Mesenchymal stem cell (in vitro differentiated cells and primary cell): ENCODE results near the gene ZXDC.

ENCODE experiments used
- DNase-seq: peaks from one replicate; pipeline ENCODE4 v3.0.0-alpha.2; 2013
- H2AFZ ChIP-seq: one replicate; pipeline ENCODE4 v1.6.1; 2013; ENCODE audit warnings: low read depth, mild to moderate bottlenecking, control low read depth, inconsistent platforms, low read length, moderate library complexity
- H2AK5ac ChIP-seq: 2 replicates; pipeline ENCODE4 v1.6.1; 2013; ENCODE audit warnings: low read length, moderate library complexity, mild to moderate bottlenecking, inconsistent platforms; ENCODE audit not compliant: severe bottlenecking
- H2BK120ac ChIP-seq: one replicate; pipeline ENCODE4 v1.6.1; 2013; ENCODE audit warnings: low read depth, mild to moderate bottlenecking, inconsistent platforms, low read length, moderate library complexity
- H2BK12ac ChIP-seq, 2 experiments: one replicate each; pipeline ENCODE4 v1.6.1; 2013; ENCODE audit warnings: inconsistent platforms in 2 of 2, low read length in 2 of 2, mild to moderate bottlenecking in 2 of 2, moderate library complexity in 2 of 2, control low read depth in 1 of 2
- H2BK15ac ChIP-seq: one replicate; pipeline ENCODE4 v1.6.1; 2013; ENCODE audit warnings: mild to moderate bottlenecking, low read depth, inconsistent platforms; ENCODE audit not compliant: poor library complexity, severe bottlenecking
- H2BK5ac ChIP-seq: 2 replicates; pipeline ENCODE4 v1.6.1; 2013; ENCODE audit warnings: low read depth, mild to moderate bottlenecking, low read length, control low read depth, inconsistent platforms; ENCODE audit not compliant: poor library complexity, severe bottlenecking
- H3K14ac ChIP-seq, 2 experiments: one replicate each; pipeline ENCODE4 v1.6.1; 2013; ENCODE audit warnings: inconsistent platforms in 2 of 2, low read length in 2 of 2, control low read depth in 1 of 2, mild to moderate bottlenecking in 1 of 2, moderate library complexity in 1 of 2
- H3K18ac ChIP-seq, 2 experiments: one replicate each; pipeline ENCODE4 v1.6.1; 2013; ENCODE audit warnings: inconsistent platforms in 2 of 2, low read length in 2 of 2, control low read depth in 1 of 2, low read depth in 1 of 2, mild to moderate bottlenecking in 1 of 2
- H3K23ac ChIP-seq, 2 experiments: one replicate each; pipeline ENCODE4 v1.6.1; 2013; ENCODE audit warnings: inconsistent platforms in 2 of 2, low read length in 2 of 2, mild to moderate bottlenecking in 2 of 2, moderate library complexity in 2 of 2, control low read depth in 1 of 2
- H3K27ac ChIP-seq: 2 replicates; pipeline ENCODE4 v1.5.1; 2013; ENCODE audit warnings: mild to moderate bottlenecking, moderate library complexity, low read length, control low read depth, inconsistent platforms; ENCODE audit not compliant: poor library complexity, severe bottlenecking
- H3K27me3 ChIP-seq, 2 experiments: 2 replicates each; pipeline versions ENCODE4 v1.6.1 to v1.7.0; 2013; ENCODE audit warnings: low read length in 2 of 2, mild to moderate bottlenecking in 2 of 2, moderate library complexity in 2 of 2, control low read depth in 1 of 2, inconsistent platforms in 1 of 2; ENCODE audit not compliant: control insufficient read depth in 1 of 2, insufficient read depth in 1 of 2
- H3K36me3 ChIP-seq, 2 experiments: 2 replicates each; pipeline versions ENCODE4 v1.6.1 to v1.7.0; 2013; ENCODE audit warnings: low read length in 2 of 2, control low read depth in 1 of 2, inconsistent platforms in 1 of 2, low read depth in 1 of 2, mild to moderate bottlenecking in 1 of 2; ENCODE audit not compliant: insufficient read depth in 2 of 2, control insufficient read depth in 1 of 2
- H3K4ac ChIP-seq, 2 experiments: one replicate each; pipeline ENCODE4 v1.6.1; 2013; ENCODE audit warnings: inconsistent platforms in 2 of 2, low read length in 2 of 2, mild to moderate bottlenecking in 2 of 2, moderate library complexity in 2 of 2, control low read depth in 1 of 2, low read depth in 1 of 2
- H3K4me1 ChIP-seq: 2 replicates; pipeline ENCODE4 v1.6.1; 2013; ENCODE audit warnings: low read depth, low read length, control low read depth; ENCODE audit not compliant: control insufficient read depth, insufficient read depth
- H3K4me2 ChIP-seq: 2 replicates; pipeline ENCODE4 v1.6.1; 2013; ENCODE audit warnings: low read length, mild to moderate bottlenecking, inconsistent platforms; ENCODE audit not compliant: poor library complexity, severe bottlenecking
- H3K4me3 ChIP-seq, 2 experiments: 2 replicates each; pipeline versions ENCODE4 v1.5.1 to v1.7.0; 2013; ENCODE audit warnings: low read length in 2 of 2, mild to moderate bottlenecking in 2 of 2, control low read depth in 1 of 2, low read depth in 1 of 2; ENCODE audit not compliant: insufficient read depth in 1 of 2
- H3K79me1 ChIP-seq: replicated peaks from 2 replicates; pipeline ENCODE4 v1.6.1; 2013; ENCODE audit warnings: mild to moderate bottlenecking, control low read depth, low read length, inconsistent platforms; ENCODE audit not compliant: poor library complexity, severe bottlenecking
- H3K9ac ChIP-seq: 2 replicates; pipeline ENCODE4 v1.7.0; 2013; ENCODE audit warnings: mild to moderate bottlenecking, low read length, moderate library complexity
- H3K9me3 ChIP-seq: 2 replicates; pipeline ENCODE4 v1.7.0; 2013; ENCODE audit warnings: mild to moderate bottlenecking, low read length; ENCODE audit not compliant: control insufficient read depth
- H4K8ac ChIP-seq: one replicate; pipeline ENCODE4 v1.6.1; 2013; ENCODE audit warnings: inconsistent platforms, mild to moderate bottlenecking, low read length, moderate library complexity
- H4K91ac ChIP-seq: one replicate; pipeline ENCODE4 v1.6.1; 2013; ENCODE audit warnings: mild to moderate bottlenecking, low read length, inconsistent platforms
- WGBS: methylation state at CpG from one replicate; pipeline ENCODE4 v1.1.7; 2013; ENCODE audit warnings: mixed read lengths; 5-methylcytosine and 5-hydroxymethylcytosine counted together

Gene ZXDC

DNA sequence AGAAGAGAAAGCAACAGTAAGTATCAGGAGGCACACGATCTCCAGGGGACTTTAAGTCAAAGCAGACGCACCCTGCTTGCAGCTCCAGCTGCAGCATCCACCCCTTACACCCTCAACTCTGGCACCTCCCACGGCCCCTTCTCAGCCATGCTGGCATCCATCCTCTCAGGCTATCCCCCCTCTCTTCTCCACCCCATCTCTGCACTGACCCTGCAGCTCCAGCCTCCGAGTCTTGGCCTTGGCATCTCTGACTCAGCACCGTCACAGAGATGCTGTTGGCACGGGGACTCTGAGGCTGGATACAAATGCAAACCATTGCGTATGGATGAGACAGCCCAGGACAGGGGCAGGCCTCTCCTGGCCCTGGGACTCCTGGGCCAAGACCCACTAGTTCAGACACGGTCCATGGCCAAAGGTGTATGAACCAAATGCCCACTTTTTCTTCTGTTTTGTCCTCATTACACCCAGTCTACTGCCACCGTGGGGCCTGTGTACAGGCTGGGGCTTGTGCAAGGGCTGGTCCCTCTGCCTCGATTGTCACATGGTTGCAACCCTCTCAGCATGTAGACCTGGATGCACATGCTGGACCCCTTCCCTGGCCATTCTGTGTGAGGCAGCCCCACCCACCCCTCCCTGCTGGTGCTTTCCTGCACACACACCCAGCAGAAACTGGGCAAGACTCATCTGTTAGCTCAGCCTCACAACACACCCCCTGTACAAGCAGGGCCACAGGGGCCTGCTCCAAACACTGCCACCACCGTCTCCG is 18.7 kb upstream of the ZXDC start:
- Histone ChIP-seq H3K14ac (no peak overlapping the region), H4K8ac (no peak overlapping the region), H3K23ac (no peak overlapping the region), H3K79me1 (no peaks in the 10 kb centered on the region), H3K9ac (no peak overlapping the region), H3K18ac (no peak overlapping the region), H2BK12ac (no peak overlapping the region), H3K27me3 (peaks cover 11 to 29% of the 10 kb centered on the region in 2 experiments), H3K9me3 (no peaks in the 10 kb centered on the region), H2BK15ac (no peak overlapping the region), H2BK5ac (no peak overlapping the region), H4K91ac (no peak overlapping the region), H3K4ac (no peak overlapping the region), H2AK5ac (no peak overlapping the region), H3K4me2 (no peak overlapping the region), H3K4me1 (peaks cover 2% of the 10 kb centered on the region), H2AFZ (no peak overlapping the region), H3K36me3 (no peaks in the 10 kb centered on the region), H2BK120ac (no peak overlapping the region), H3K4me3 (no peak overlapping the region), H3K27ac (no peak overlapping the region)
- WGBS = 81% methylated on average over 12 of the region's 12 CpGs
- no peak for DNase-seq

DNA sequence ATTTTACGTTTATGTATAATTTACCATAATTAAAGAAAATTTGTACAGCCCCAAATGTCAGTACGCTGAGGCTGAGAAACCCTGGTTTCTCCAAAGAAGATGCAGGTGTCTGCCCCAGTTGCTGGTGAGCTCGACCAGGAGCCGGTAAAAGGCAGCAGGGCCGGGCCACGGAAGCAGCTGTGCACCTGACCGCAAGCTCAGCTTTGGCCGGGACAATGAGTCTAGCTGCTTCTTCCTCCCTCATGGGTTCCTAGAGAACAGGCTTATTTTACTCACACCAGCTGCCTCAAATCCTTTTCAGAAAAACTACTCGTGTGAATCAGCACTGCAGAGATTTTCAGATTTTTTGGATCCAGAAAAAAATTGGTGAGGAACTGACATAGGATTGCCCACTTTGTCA is 18.0 kb upstream of the ZXDC start:
- Histone ChIP-seq H4K91ac (no peak overlapping the region), H2AK5ac (no peak overlapping the region), H3K79me1 (no peaks in the 10 kb centered on the region), H2BK15ac (no peak overlapping the region), H3K9ac (no peak overlapping the region), H2BK5ac (no peak overlapping the region), H3K14ac (no peak overlapping the region), H3K27ac (no peak overlapping the region), H2BK12ac (no peak overlapping the region), H3K4me1 (peaks cover 2% of the 10 kb centered on the region), H3K23ac (no peak overlapping the region), H3K4me3 (no peak overlapping the region), H3K9me3 (no peaks in the 10 kb centered on the region), H3K36me3 (no peaks in the 10 kb centered on the region), H3K18ac (no peak overlapping the region), H3K27me3 (peaks cover 17 to 33% of the 10 kb centered on the region in 2 experiments), H3K4me2 (no peak overlapping the region), H2AFZ (no peak overlapping the region), H3K4ac (no peak overlapping the region), H4K8ac (no peak overlapping the region), H2BK120ac (no peak overlapping the region)
- no peak for DNase-seq
- 97% methylated on average over 7 of the region's 9 CpGs for WGBS

DNA sequence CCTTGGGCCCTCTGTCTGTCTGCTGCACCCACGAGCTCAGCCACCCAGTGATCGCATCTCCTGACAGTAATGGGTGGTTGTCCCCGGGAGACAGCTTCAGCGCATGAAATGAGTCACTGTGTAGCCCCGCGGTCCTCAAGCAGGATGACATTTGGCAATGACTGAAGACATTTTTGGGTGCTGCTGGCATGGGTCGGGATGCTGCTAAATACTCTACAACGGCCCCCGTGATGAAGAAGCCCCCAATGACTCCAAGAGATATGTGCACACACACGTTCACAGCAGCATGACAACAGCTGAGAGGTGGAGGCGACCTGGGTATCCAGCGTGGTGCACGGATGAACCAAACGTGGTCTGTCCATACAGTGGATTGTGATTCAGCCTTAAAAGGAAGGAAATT is 17.4 kb upstream of the ZXDC start:
- H3K4ac ChIP-seq = no peak overlapping the region
- H4K91ac ChIP-seq = no peak overlapping the region
- no peak overlapping the region for H2BK5ac ChIP-seq
- H3K79me1 ChIP-seq = no peaks in the 10 kb centered on the region
- no peak overlapping the region for H3K9ac ChIP-seq
- no peak overlapping the region for H4K8ac ChIP-seq
- no peak overlapping the region for H2BK15ac ChIP-seq
- no peaks in the 10 kb centered on the region for H3K36me3 ChIP-seq
- H2BK120ac ChIP-seq = no peak overlapping the region
- H3K14ac ChIP-seq = no peak overlapping the region
- no peak overlapping the region for H3K18ac ChIP-seq
- no peak overlapping the region for H3K4me3 ChIP-seq
- no peak overlapping the region for H3K23ac ChIP-seq
- H2AFZ ChIP-seq = no peak overlapping the region
- no peak overlapping the region for H2BK12ac ChIP-seq
- no peak for DNase-seq
- H3K27me3 ChIP-seq = peaks cover 20 to 40% of the 10 kb centered on the region in 2 experiments
- H3K4me1 ChIP-seq = peaks cover 2% of the 10 kb centered on the region
- no peaks in the 10 kb centered on the region for H3K9me3 ChIP-seq
- H3K27ac ChIP-seq = no peak overlapping the region
- no peak overlapping the region for H2AK5ac ChIP-seq
- WGBS = 87% methylated on average over 14 of the region's 14 CpGs
- H3K4me2 ChIP-seq = no peak overlapping the region

DNA sequence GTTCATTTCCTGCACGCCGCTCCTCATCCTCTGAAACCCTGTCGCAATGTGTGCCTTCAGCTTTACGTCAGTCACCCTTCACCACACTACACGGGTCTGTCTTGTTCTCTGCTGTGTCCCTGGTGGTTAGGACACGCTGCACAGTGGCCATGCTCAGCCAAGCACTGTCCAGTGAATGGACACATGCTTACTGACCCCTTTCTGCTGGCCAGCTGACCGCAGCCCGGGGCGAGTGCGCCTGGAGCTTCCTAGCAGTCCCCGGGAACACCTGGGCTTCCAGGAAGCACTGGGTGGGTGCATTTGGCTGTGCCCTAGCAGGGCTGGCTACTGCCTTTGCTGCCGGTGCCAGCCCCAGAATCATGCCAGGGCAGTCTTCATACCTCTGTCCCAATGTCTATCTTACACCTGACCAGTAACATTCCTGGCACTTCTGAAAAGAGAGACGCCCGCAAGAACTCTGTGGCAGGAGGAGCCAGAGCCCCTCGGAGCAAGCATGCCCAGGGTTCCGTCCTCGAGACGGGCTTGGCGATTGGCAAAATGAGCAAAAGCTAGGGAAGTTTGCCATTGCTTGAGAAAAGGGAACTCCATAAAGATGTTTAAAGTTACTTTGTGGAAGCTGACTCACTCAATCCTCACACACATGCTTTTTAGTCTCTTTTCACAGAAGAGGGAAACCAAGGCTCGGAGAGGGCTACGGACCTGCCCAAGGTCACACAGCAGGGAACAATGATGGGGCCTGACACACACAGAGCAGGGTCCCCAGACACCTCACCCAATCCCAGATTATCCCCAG is 15.7 kb upstream of the ZXDC start:
- Histone ChIP-seq H2BK15ac (no peak overlapping the region), H2BK5ac (no peak overlapping the region), H3K9me3 (no peaks in the 10 kb centered on the region), H2BK12ac (no peak overlapping the region), H3K27ac (no peak overlapping the region), H3K4me2 (no peak overlapping the region), H3K23ac (peak overlapping the region in 1 of 2 experiments; percentile 28), H3K9ac (no peak overlapping the region), H3K4me1 (no peaks in the 10 kb centered on the region), H2AK5ac (no peak overlapping the region), H4K91ac (no peak overlapping the region), H3K36me3 (no peaks in the 10 kb centered on the region), H2AFZ (no peak overlapping the region), H2BK120ac (no peak overlapping the region), H3K27me3 (peaks cover 20 to 52% of the 10 kb centered on the region in 2 experiments), H3K4me3 (no peak overlapping the region), H3K18ac (no peak overlapping the region), H4K8ac (no peak overlapping the region), H3K79me1 (no peaks in the 10 kb centered on the region), H3K4ac (no peak overlapping the region), H3K14ac (no peak overlapping the region)
- no peak for DNase-seq
- WGBS = 90% methylated on average over 21 of the region's 21 CpGs
